GM18861 (cell line): ENCODE results near the gene NSMF.

Source experiments
- ATAC-seq: cut with Tn5 transposase; IDR thresholded peaks from one replicate; pipeline ENCODE4 v1.9.1; 2021; ENCODE audit not compliant: unreplicated experiment

The NSMF gene

GRCh38 chr9:137397675-137398423, 61.3 kb downstream of the NSMF start:
- ATAC-seq = no peak
